ENCODE results near the gene NFIC.

NFIC gene

DNA sequence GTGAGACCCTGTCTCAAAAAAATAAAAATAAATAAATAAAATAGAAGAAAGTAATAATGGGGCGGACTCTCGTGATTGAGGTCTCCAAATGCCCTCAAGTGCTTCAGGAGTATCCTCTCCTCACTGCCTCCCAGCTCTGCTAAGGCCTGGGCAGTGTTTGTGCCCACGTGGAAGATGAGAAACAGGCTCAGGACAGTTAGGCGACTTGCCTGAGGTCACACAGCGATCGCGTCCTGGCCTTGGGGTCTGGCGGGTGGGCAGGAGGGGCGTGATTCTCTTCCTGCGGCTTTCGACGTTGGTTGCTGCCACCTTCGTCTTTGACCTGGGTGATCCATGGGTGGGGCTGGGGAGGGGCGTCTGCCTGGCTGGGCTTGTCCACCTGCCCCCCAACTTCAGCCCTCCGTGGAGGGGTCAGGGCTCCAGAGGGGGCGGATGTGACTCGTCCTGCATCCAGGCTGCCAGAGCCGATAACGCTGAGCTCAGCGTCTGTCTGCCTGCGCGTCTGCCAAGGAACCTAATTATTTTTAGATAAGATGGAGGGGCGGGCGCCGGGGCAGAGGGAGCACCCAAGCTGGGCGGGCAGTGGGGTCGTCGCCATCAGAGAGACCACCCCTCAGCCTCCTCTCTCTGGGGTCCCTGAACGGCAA lies 56.9 kb downstream of the NFIC start:
- no peak for TF ChIP-seq EP300 (IDR thresholded peaks at IDR 0.05; ENCODE audit: borderline replicate concordance)
- TF ChIP-seq FOXM1 (IDR thresholded peaks at IDR 0.05; ENCODE audit: borderline replicate concordance, low read depth) = no peak
- 0 out of 2 replicates have a peak, but pooled peaks have one; percentile 32 for TF ChIP-seq ZBTB7A (IDR thresholded peaks at IDR 0.05; ENCODE audit: low read depth)
- TF ChIP-seq TAF1 (IDR thresholded peaks at IDR 0.05; ENCODE audit: low read depth) = no peak

DNA sequence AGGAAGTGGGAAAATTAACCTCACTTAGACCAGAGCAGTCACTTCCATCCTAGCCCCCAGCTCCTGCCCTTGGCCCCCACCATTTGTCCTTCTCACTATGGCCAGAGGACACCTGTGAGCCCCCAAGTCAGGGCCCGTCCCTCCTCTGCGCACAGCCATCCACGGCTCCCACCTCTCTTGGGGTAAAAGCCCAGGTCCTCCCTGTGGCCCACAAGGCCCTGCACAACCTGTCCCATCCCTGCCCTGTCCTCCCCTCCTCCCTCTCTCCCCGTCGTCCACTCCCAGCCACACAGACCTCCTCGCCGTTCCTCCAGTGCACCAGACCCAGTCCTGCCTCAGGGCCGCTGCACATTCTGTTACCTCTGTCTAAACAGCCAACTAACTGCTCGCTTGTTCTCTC lies 60.0 kb downstream of the NFIC start:
- TF ChIP-seq TCF12 (IDR thresholded peaks at IDR 0.05; ENCODE audit: low read depth) = no peak
- TF ChIP-seq, protein P1, sequence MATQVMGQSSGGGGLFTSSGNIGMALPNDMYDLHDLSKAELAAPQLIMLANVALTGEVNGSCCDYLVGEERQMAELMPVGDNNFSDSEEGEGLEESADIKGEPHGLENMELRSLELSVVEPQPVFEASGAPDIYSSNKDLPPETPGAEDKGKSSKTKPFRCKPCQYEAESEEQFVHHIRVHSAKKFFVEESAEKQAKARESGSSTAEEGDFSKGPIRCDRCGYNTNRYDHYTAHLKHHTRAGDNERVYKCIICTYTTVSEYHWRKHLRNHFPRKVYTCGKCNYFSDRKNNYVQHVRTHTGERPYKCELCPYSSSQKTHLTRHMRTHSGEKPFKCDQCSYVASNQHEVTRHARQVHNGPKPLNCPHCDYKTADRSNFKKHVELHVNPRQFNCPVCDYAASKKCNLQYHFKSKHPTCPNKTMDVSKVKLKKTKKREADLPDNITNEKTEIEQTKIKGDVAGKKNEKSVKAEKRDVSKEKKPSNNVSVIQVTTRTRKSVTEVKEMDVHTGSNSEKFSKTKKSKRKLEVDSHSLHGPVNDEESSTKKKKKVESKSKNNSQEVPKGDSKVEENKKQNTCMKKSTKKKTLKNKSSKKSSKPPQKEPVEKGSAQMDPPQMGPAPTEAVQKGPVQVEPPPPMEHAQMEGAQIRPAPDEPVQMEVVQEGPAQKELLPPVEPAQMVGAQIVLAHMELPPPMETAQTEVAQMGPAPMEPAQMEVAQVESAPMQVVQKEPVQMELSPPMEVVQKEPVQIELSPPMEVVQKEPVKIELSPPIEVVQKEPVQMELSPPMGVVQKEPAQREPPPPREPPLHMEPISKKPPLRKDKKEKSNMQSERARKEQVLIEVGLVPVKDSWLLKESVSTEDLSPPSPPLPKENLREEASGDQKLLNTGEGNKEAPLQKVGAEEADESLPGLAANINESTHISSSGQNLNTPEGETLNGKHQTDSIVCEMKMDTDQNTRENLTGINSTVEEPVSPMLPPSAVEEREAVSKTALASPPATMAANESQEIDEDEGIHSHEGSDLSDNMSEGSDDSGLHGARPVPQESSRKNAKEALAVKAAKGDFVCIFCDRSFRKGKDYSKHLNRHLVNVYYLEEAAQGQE (IDR thresholded peaks at IDR 0.05; ENCODE audit: low read depth) = no peak
- no peak for TF ChIP-seq TAF1 (IDR thresholded peaks at IDR 0.05; ENCODE audit: low read depth)
- no peak for TF ChIP-seq YY1 (IDR thresholded peaks at IDR 0.05; ENCODE audit: low read depth)
- TF ChIP-seq ZBTB7A (IDR thresholded peaks at IDR 0.05; ENCODE audit: low read depth) = no peak
- TF ChIP-seq CEBPB (IDR thresholded peaks at IDR 0.05) = no peak
- no peak for TF ChIP-seq RAD21 (IDR thresholded peaks at IDR 0.05; ENCODE audit: low read depth)
- TF ChIP-seq, protein P2, sequence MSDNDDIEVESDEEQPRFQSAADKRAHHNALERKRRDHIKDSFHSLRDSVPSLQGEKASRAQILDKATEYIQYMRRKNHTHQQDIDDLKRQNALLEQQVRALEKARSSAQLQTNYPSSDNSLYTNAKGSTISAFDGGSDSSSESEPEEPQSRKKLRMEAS (IDR thresholded peaks at IDR 0.05) = no peak
- TF ChIP-seq EP300 (IDR thresholded peaks at IDR 0.05; ENCODE audit: borderline replicate concordance) = no peak
- TF ChIP-seq, protein P3, sequence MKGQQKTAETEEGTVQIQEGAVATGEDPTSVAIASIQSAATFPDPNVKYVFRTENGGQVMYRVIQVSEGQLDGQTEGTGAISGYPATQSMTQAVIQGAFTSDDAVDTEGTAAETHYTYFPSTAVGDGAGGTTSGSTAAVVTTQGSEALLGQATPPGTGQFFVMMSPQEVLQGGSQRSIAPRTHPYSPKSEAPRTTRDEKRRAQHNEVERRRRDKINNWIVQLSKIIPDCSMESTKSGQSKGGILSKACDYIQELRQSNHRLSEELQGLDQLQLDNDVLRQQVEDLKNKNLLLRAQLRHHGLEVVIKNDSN (IDR thresholded peaks at IDR 0.05) = no peak
- no peak for TF ChIP-seq FOXM1 (IDR thresholded peaks at IDR 0.05; ENCODE audit: borderline replicate concordance, low read depth)
- TF ChIP-seq TEAD4 (IDR thresholded peaks at IDR 0.05) = no peak
- TF ChIP-seq EGR1 (IDR thresholded peaks at IDR 0.05) = no peak
- TF ChIP-seq CREB1 (IDR thresholded peaks at IDR 0.05; ENCODE audit: low read depth) = no peak
- TF ChIP-seq NFIC (IDR thresholded peaks at IDR 0.05) = no peak

DNA sequence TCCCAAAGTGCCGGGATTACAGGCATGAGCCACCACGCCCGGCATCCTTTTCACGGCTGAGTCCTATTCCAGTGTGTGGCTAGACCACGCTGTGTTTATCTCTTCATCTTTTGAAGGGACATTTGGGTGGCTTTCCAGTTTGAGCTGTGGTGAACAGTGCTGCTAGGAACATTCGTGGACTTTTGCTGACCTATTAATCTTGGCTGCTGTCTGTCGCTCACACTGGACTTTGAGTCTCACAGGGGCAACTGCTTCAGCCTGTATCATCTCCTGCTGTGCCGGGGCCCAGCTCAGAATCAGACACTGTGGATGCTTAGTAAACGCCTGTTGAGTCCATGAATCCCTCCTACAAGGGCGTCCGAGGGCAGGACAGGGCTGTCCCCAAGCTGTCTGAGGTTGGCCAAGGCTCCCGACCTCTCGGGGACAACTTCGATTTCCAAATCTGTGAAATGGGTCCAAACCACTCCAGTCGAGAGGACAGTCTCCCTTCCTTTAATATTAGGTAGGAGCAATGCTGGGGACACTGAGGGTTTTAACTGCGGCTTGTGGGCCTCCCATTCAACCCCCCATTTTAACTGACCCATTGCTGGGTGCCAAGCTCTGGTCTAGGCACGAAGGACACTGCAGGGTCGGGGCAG lies 65.5 kb downstream of the NFIC start:
- TF ChIP-seq YY1 (IDR thresholded peaks at IDR 0.05; ENCODE audit: low read depth) = no peak
- TF ChIP-seq TAF1 (IDR thresholded peaks at IDR 0.05; ENCODE audit: low read depth) = no peak
- TF ChIP-seq, protein P1 (IDR thresholded peaks at IDR 0.05; ENCODE audit: low read depth) = no peak
- TF ChIP-seq FOXM1 (IDR thresholded peaks at IDR 0.05; ENCODE audit: borderline replicate concordance, low read depth) = no peak
- no peak for TF ChIP-seq CEBPB (IDR thresholded peaks at IDR 0.05)
- no peak for TF ChIP-seq NFIC (IDR thresholded peaks at IDR 0.05)

DNA sequence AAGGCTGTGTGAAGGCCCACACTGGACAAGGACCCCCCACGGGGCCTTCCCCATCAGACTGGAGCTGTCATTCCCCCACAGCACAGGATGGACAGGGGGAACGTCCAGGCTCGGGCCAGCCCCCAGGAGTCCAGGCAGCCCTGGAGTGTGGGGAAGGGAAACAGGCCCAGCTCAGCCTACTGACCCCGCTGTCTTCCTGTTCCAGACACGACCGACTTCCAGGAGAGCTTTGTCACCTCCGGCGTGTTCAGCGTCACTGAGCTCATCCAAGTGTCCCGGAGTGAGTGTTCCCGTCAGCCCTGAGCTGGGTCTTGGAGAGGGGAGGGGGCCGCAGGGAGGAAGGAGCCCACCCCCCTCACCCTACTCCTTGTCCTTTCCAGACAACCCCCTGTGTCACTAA lies 66.9 kb downstream of the NFIC start:
- TF ChIP-seq EP300 (IDR thresholded peaks at IDR 0.05; ENCODE audit: borderline replicate concordance) (no peak), TAF1 (IDR thresholded peaks at IDR 0.05; ENCODE audit: low read depth) (no peak), RAD21 (IDR thresholded peaks at IDR 0.05; ENCODE audit: low read depth) (no peak), TEAD4 (IDR thresholded peaks at IDR 0.05) (no peak), YY1 (IDR thresholded peaks at IDR 0.05; ENCODE audit: low read depth) (no peak), TCF12 (IDR thresholded peaks at IDR 0.05; ENCODE audit: low read depth) (no peak), CEBPB (IDR thresholded peaks at IDR 0.05) (no peak), CREB1 (IDR thresholded peaks at IDR 0.05; ENCODE audit: low read depth) (no peak), NFIC (IDR thresholded peaks at IDR 0.05) (no peak)
- TF ChIP-seq, protein P1 (IDR thresholded peaks at IDR 0.05; ENCODE audit: low read depth) = no peak

Measured in Ishikawa (cell line).